DMS114 treated with DMSO at 0.1 percent for 48 hours (cell line): Measurements from ENCODE around the gene ZNF865.

Source experiments
- DNase-seq: peaks from one replicate; lab custom pipeline; 2025; ENCODE audit not compliant: unreplicated experiment; lab: John Stamatoyannopoulos, UW

Gene ZNF865

DNA sequence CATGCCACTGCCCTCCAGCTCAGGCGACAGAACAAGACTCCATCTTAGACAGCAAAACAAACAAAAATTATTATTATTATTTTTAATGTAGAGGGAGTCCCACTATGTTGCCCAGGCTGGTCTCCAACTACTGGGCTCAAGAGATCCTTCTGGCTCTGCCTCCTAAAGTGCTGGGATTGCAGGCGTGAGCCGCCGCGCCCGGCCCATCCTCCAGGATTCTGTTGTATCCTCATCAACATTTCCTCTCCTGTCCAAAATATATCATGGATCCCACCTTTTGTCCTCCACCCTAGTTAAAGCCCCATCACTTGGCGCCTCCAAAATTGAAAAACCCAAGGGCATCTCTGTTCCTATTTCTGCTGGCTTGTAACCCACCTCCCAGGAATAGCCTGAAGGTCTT is 17.7 kb downstream of the ZNF865 start:
- DNase-seq = no peak

DNA sequence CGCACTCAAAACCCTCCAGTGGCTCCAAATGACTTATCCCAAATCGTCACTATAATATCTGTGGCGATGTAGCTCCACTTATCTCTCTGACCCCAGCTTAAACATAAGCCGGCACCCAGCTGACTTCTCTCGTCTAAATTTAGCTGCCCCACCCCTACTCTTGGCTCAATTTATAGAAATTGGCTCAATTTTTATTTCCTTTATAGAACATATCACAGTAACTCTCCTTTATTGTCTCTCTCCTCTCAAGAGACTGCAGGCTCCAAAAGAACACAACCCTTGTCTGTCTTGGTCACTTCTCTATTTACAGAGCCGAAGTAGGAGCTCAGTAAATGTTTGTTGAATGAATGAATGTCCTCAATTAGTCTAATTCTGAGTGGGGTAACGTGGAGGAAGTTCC is 18.1 kb downstream of the ZNF865 start:
- no peak for DNase-seq

DNA sequence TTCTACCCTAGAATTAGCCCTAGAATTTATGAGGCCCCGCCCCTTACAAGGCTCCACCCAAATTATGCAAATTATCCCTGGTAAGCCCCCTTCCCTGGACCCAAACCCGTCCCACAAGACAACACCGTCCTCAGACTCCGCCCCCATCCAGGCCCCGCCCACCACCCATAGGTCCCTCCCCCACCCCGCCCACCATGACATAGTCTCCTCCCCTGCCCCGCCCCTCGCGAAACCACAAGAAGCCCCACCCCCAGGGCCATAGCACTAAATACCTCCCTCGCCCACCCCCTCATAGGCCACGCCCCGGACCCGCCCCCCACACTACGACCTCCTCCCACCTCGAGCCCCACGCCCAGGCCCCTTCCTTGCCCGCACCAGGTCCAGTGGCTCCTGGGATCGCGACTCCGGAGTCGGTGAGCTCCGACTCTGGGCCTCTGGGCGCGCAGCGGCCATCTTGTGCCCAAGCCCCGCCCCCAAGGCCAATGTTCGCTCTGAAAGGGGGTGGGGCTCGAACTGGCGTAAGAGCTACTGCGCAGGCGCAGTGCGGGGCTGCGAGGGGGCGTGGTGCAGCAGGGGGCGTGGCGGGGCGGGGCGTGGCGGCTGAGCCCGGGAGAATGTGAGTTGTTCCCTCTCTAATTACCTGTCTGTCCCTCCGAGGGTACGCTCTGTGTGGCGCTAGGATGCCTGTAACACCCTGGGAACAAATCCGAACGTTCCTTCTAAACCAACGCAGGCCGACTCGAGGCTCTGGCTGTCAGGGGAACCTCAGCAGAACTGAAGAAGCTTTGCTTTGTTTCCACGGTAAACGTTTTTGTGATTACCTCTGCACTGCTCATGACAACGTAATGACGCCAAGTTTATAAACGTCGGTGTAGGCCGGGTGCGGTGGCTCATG is 18.9 kb downstream of the ZNF865 start, which contains the start of gene ZNF784:
TSS of gene ZNF784 (minus strand) at position 458 of the 895 bp plus-strand sequence. CDS start at position 453, 5 bp downstream.
- peak; percentile 83 for DNase-seq

DNA sequence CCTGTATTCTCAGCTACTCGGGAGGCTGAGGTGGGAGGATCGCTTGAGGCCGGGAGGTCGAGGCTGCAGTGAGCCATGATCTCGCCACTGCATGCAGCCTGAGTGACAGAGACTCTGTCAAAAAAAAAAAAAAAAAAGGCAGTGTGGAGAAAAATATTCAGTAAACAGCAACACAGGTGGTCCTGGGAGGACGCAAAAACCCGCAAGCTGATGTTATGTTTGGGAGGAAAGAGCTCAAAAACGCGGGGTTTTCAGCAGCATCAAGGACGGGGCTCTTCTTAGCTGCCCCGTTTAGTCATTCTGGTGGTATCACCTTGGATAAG is 19.5 kb downstream of the ZNF865 start:
- DNase-seq = no peak

DNA sequence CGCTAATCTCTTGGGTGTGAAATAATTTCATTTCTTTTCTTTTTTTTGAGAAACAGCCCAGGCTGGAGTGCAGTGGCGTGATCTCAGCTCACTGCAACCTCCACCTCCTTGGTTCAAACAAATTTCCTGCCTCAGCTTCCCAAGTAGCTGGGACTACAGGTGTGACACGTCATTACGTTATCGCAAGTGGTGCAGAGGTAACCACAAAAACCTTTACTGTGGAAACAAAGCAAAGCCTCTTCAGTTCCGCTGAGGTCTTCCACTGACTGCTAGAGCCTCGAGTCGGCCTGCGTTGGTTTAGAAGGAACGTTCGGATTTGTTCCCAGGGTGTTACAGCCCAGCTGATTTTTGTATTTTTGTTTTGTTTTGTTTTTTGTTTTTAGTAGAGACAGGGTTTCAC is 20.9 kb downstream of the ZNF865 start:
- no peak for DNase-seq

DNA sequence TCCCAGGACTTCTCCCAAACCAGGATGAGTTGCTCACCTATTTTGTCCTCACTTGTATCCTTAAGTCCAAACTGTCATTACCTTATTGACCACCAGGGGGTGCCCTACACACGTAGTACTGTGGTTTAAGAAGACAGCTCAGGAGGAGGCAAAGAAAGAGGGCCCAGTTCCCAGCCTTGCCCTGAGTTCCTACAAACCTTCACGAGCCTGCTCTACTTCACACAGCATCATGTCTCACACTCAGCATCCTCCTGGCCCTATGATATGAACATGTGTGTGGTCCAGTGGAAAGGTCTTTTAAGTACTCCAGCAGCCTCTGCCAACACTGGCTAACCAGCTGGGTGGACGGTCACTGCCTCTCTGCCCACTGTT is 27.0 kb downstream of the ZNF865 start:
- peak; percentile 92 for DNase-seq

DNA sequence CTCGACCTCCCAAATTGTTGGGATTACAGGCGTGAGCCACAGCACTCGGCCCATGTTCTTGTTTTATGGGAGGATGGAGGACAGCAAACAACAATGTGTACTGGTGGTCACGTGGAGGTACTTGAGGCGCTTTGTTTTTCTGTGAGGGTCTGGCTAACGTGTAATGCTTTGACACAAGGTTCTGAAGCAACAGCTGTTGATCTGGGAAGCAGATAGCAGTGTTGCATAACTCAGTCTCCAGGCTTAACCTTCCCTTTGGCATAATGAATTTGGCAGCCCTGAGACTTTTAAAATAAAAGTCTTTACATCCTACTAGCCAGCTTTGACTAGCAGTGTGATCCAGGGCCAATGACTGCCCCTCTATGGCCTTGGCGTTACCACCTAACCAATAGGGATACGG is 28.4 kb downstream of the ZNF865 start:
- DNase-seq = no peak

DNA sequence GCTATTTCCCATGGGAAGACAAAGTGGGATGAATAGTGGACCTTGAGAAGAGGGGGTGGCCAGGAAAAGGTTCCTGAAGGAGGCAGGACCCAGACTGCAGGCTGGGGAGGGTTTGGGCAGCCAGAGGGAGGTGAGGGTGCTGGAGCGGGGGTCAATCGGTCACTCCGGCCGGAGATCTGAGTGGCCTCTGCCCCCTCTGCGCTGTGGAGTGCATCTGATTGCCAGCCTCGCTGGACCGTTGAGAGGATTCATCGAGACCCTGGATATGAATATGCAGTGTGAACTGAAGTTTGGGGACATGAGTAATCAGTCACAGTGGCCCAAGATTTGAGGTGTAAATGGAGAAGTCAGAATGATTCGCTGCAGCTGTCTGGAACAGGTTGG is 29.9 kb downstream of the ZNF865 start:
- DNase-seq = no peak

DNA sequence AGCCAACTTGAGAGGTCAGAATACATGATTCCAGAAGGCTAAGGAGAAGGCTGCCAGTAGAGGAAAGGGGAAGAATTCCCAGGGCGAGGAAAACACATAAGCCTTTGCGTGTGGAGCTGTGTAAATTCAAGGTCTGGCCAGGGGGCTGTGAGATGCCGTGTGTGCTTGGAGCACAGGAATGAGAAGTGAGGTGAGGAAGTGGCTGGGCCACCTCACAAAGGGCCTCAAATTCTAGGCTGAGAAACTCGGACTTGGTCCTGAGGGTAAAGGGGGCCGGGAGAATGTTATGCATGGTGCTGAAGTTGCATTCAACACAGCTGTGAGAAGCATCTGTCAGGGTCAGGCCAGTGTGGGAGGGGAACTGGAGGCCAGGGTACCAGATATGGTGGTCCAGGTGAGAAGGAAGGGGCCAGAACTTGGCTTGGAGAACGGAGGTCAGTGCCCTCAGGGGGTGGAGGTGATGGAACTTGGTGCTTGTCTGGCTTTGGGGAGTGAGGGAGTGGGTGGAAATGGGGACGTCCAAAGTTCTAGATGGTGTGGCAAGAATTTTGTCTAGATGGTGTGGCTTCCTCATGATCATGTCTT is 30.5 kb downstream of the ZNF865 start:
- DNase-seq = no peak

DNA sequence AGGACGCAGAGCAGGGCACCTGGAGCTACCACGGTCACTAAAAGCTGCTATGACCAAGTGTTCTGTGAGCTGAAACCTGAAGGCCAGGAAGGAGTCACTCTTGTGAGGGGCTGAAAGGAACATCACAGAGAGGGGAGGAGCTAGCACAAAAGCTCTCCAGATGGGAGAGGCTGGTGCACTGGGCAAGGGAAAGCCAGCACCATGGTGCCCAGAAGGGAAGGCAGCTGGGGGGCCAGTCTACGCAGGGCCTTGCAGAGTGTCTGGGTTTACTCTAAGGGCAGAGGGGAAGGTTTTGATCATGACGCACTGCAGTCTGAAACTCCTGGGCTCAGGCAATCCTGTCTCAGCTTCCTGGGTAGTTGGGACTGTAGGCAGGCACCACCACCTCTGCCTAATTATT is 31.3 kb downstream of the ZNF865 start:
- no peak for DNase-seq

DNA sequence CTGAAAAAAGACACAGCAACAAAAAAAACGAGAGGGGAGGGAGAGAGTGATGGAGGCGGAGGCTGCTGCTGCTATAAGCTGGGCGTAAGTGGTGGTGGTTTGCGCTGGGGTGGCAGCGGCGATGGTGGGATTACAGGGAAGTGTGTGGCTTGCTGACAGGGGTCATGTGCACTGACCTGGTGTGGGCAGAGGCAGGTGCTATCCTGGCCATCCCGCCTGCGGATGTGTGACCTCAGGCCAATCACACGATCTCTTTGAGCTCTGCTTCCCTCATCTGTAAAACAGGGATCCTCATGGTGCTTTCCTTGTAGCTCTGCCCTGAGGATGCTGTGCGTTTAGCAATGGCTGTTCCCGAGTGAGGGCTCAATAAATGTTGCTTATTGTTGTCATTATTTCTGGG is 32.1 kb downstream of the ZNF865 start:
- DNase-seq = no peak

DNA sequence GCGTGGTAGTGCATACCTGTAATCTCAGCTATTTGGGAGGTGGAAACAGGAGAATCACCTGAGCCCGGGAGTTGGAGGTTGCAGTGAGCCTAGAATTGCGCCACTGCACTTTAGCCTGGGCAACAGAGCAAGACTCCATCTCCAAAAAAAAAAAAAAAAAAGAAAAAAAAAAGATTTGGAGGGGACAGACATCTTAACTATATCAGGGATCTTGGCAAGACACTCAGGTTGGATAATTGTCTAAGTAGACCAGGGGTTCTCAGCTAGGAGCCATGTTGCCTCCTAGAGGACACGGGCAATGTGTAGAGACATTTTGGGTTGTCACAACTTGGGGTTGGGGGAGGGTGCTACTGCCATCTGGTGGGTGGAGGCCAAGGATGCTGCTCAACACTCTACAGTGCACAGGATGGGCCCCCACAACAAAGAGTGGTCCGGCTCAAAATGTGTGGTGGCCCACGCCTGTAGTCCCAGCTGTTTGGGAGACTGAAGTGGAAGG is 33.5 kb downstream of the ZNF865 start:
- DNase-seq = no peak

DNA sequence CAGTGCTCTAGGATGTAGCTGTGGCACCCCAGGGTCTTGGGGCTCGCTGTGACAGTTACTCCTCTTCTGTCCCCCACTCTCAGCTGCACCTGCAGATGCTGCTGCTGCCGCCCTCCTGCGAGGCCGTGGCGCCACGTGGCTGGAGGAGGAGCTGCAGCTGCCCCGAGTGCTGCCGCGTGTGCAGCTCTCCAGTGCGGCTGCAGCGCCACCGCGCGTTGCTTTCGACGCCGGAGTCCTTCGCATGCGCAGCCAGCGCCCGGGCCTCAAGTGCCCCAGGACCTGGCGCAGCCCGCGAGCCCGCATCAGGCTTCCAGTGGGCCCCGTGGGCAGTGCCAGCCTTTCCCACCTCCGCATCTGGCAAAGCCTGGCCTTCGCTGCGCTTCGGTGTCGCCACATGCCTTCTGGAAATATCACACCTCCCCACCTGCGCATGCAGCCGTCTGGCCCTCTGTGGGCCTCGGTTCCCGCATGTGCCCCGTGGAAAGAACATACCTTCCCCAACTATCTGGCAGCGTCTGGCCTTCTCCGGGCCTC is 34.7 kb downstream of the ZNF865 start:
- DNase-seq = no peak

DNA sequence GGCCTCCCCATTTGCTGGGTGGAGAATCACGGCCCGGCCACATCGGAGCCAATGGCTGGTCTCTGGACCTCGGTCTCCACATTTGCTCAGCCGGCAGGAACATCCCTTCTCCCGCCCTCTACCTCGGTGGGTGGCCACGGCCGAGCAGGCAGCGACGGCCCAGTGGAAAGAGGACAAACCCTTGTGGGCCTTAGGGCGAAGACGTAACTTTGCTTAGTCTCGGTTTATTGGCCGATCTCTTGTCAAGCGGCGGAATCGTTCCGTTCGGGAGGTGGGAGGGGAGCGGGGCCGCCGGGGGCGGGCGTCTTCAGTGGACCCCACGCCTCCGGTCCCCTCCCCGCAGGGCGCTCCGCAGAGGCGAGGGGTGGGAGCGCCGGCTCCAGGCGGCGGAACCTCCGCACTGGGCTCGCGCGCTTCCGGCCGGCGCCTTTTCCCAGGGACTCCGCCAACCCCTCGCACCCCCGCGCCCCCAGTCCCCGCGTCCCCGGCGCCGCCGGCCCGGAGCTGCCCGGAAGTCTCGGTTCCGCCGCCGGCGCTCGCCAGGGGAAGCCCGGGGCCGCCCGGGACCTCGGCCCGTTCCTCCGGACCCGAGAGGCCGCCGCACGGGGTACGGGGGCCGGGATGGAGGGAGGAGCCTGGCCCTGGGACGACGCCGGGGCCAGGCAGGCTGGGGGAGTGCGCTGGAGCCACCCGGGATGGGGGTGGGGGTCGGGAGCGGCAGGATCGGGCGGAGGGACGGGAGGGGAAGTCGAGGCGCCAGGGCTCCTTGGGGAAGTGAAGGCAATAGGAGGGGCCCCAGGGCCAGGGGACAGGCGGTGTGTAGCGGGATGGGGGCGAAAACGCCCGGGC is 35.4 kb downstream of the ZNF865 start, which contains the start of gene ZNF580:
TSS of gene ZNF580 (plus strand) at position 426 of the 849 bp plus-strand sequence. CDS start 1,507 bp downstream, outside the sequence.
- DNase-seq = peak; percentile 77

DNA sequence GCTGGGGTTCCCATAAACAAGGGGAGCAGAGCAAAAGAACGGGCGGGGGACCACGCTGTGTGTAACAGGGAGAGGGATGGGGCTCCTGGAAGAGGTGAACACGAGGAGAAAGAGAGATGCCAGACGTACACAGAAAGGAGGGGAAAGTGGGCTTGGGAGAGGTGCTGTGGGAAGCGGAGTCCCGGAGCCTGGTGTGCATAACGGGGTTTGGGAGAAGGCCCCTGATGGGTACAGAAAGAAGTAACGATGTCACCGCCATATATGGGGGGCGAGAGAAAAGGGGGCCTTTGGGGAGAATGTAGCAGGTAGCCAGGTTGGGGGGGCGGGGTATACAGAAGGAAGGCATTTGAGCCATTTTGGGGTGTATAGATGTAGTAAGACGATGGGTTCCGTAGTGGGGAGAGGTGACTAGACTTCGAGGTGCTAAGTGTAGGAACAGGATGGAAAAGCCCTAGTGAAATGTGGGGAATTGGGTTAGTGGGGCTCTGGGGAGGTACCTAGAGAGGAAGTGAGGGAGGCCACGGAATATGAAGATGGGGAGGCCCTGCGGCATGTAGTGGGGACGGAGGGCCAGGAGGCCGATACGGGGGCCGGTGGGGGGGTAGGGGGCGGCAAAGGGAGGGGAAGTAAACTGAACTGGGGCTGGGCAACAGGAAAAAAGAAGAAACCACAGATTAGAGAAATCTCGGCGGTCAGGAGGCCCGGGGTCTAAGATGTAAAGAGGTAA is 36.1 kb downstream of the ZNF865 start:
- no peak for DNase-seq

DNA sequence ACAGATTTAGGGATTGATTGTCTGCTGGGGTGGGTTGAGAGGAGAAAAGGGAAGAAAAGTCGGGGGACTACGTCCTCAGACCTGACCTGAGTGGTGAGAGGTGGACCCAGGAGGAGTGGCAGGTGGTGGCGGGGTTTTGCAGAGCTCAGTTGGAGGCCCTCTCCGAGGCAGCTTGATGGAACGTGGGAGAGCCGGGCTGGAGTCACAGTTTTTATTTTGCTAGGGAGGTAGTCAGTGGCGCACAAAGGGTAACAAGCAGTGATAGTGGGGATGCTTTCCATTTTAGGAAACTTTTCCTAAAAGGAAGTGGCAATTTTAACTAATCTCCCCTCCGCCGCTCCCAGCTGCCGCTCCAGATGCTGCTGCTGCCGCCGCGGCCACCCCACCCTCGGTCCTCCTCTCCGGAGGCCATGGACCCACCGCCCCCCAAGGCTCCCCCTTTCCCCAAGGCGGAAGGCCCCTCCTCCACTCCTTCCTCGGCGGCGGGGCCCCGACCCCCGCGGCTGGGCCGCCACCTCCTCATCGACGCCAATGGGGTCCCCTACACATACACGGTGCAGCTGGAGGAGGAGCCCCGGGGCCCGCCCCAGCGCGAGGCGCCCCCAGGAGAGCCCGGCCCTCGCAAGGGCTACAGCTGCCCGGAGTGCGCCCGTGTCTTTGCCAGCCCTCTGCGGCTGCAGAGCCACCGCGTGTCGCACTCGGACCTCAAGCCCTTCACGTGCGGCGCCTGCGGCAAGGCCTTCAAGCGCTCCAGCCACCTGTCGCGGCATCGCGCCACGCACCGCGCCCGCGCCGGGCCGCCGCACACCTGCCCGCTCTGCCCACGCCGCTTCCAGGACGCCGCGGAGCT is 36.9 kb downstream of the ZNF865 start:
- no peak for DNase-seq

DNA sequence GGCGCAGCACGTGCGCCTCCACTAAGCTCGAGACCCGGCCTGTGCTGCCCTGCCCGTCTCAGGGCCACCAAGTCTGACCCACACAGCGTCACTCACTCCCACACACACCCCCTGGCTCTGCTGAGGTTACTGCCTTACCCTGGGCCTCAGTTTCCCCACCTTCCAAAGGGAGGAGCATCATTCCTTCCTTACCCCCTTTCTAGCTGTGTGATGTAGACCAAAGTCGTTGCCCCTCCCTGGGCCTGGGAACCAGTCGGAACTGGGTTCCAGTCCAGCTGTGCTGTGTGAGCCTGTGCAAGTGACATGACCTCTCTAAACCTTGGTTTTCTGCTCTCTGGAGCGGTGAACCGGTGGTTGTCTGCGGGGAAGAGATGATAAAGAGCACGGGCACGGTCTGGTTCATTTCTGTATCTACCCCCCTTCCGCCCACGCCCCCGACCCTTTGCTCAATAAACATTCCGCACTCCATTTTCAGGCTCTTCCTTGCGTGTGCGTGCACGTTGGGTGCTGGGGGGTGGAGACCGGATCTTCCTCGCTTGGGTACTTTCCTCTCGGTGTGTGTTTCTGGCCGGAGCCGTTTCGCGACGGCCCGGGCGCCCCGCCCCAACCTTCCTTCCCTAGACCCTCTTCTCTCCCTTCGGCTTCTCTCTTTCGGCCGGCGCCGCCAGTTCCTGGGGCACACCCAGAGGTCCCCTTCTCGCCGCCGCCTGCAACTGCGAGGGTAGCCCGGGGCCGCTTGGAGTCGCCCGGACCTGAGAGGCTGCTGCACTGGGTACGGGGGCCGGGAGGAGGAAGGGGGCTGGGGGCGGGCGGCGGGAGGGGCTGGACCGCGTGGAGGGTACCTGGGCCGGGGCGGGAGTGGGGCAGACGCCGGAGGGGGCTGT is 37.8 kb downstream of the ZNF865 start, which contains the start of gene ZNF581:
TSS of gene ZNF581 (plus strand) at position 647 of the 884 bp plus-strand sequence. CDS start 923 bp downstream, outside the sequence.
- DNase-seq = peak; percentile 80

DNA sequence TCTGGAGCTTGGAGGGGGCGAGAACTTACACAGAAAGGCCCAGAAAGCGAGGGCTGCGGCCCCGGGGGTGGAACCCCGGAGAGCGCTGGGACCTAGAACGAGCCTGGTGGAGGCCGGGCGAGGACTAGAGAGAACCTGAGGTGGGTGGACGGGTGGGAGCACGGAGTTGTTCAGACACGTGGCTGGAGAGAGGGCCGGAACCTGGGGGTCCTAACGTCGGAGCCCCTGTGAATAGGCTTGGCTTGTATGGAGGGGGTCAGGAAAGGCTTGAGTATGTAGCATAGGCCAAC is 38.4 kb downstream of the ZNF865 start:
- DNase-seq = no peak
